Measurements from ENCODE around the gene EPS15. TPM values are rescaled to one million over a fixed set of nuclear protein-coding genes. Genes with fewer than 3 reads are reported as not detected.

EPS15 gene
- total and polyA plus RNA-seq, 2 of the 13 experiments (the other 11 are each of a cell fraction or from before 2014, with no cell fraction given) = 14.3 to 19.3 TPM

DNA sequence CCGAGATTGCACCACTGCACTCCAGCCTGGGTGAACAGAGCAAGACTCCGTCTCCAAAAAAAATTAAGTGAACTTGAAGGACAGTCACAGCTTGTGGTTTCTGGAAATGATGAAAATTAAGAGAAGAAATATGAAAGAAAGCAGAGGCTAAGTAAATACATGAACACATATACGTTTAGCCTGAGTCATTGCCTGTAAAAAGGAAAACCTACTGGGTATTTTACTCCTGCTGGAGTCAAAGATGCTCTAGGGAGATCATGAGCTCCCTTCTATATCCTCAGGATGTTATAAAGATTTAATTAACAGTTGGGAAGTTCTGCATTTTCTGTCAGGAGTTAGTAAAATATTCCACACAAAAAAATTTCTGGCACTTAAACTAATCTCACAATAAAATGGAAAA is 145.2 kb downstream of the EPS15 start:
- intact Hi-C loops (cut with micrococcal nuclease; ENCODE audit: unreplicated experiment) (no loop called here), in situ Hi-C loops (cut with HindIII; ENCODE audit: extremely low pct_ligation_motif_present, low pct_unique_long_range_greater_than_20kb) (no loop called here)
- TF ChIP-seq ZIK1 (CRISPR knock-in tag; IDR thresholded peaks at IDR 0.05; ENCODE audit: borderline replicate concordance, low read depth) (no peak), PAF1 (CRISPR knock-in tag; IDR thresholded peaks at IDR 0.05) (no peak), RXRA (CRISPR knock-in tag; IDR thresholded peaks at IDR 0.05) (no peak), ZBTB33 (CRISPR knock-in tag; IDR thresholded peaks at IDR 0.05) (no peak), RFXAP (CRISPR knock-in tag; IDR thresholded peaks at IDR 0.05; ENCODE audit: borderline replicate concordance) (no peak), PHB2 (IDR thresholded peaks at IDR 0.05; ENCODE audit: partially characterized antibody) (no peak), ZNF720 (CRISPR knock-in tag; IDR thresholded peaks at IDR 0.05) (no peak)
- Histone ChIP-seq H3K79me2 (ENCODE audit: insufficient read depth, low read length) (no peaks in the 10 kb centered on the region), H4K20me1 (ENCODE audit: insufficient read depth, low read length) (no peaks in the 10 kb centered on the region), H3K9ac (ENCODE audit: insufficient read depth, low read depth, low read length) (no peak overlapping the region), H3K4me1 (ENCODE audit: insufficient read depth, low read length) (no peaks in the 10 kb centered on the region), H3K27ac (ENCODE audit: extremely low read length, insufficient read depth, low read length) (no peak overlapping the region), H3K9me3 (ENCODE audit: low read length) (no peaks in the 10 kb centered on the region), H2AFZ (ENCODE audit: low read length) (no peak overlapping the region), H3K36me3 (replicated peaks in 1 of 2; ENCODE audit: control insufficient read depth in 1 of 2, insufficient read depth in 2 of 2, low read length in 2 of 2) (peaks cover 3 to 12% of the 10 kb centered on the region in 2 experiments; a peak in 2 of 5 replicates), H3K4me3 (replicated peaks in 1 of 3; ENCODE audit: insufficient read depth in 1 of 3, low read depth in 2 of 3, low read length in 3 of 3) (no peak overlapping the region), H3K4me2 (ENCODE audit: low read depth, low read length) (no peak overlapping the region), H3K27me3 (ENCODE audit: control insufficient read depth in 1 of 2, insufficient read depth in 2 of 2, low read length in 2 of 2) (no peaks in the 10 kb centered on the region)
- DNase-seq (ENCODE audit: low spot score) (no peak), FAIRE-seq (no peak), ATAC-seq (no peak)
- CTCF ChIA-PET (ENCODE audit: low intra/inter-chr PET ratio, low total read pairs) = no interaction called here
- 97% methylated on average over 3 of the region's 3 CpGs for WGBS (ENCODE audit: low lambda C conversion rate)
- POLR2A ChIA-PET = no interaction called here
- BruUV-seq (replicated peaks) = no TSS peak

- POLR2A ChIA-PET = no interaction called here
- no peak overlapping the region for H2AFZ ChIP-seq (ENCODE audit: low read length)
- CTCF ChIA-PET (ENCODE audit: low intra/inter-chr PET ratio, low total read pairs) = no interaction called here
- in situ Hi-C loops (cut with HindIII; ENCODE audit: extremely low pct_ligation_motif_present, low pct_unique_long_range_greater_than_20kb) = no loop called here
- no peak overlapping the region for H3K4me3 ChIP-seq (replicated peaks in 1 of 3; ENCODE audit: insufficient read depth in 1 of 3, low read depth in 2 of 3, low read length in 3 of 3)
- intact Hi-C loops (cut with micrococcal nuclease; ENCODE audit: unreplicated experiment) = no loop called here
- H4K20me1 ChIP-seq (ENCODE audit: insufficient read depth, low read length) = no peaks in the 10 kb centered on the region
- H3K4me1 ChIP-seq (ENCODE audit: insufficient read depth, low read length) = no peaks in the 10 kb centered on the region
- BruUV-seq (replicated peaks) = no TSS peak
- DNase-seq (ENCODE audit: low spot score) (no peak), ATAC-seq (no peak), FAIRE-seq (no peak)
- peaks cover 2 to 12% of the 10 kb centered on the region in 2 experiments; a peak in 2 of 5 replicates for H3K36me3 ChIP-seq (replicated peaks in 1 of 2; ENCODE audit: control insufficient read depth in 1 of 2, insufficient read depth in 2 of 2, low read length in 2 of 2)
- H3K9ac ChIP-seq (ENCODE audit: insufficient read depth, low read depth, low read length) = no peak overlapping the region
- TF ChIP-seq ZNF790 (CRISPR knock-in tag; IDR thresholded peaks at IDR 0.05; ENCODE audit: borderline replicate concordance) (no peak), ZNF317 (CRISPR knock-in tag; IDR thresholded peaks at IDR 0.05) (no peak)
- TF ChIP-seq, protein P1, sequence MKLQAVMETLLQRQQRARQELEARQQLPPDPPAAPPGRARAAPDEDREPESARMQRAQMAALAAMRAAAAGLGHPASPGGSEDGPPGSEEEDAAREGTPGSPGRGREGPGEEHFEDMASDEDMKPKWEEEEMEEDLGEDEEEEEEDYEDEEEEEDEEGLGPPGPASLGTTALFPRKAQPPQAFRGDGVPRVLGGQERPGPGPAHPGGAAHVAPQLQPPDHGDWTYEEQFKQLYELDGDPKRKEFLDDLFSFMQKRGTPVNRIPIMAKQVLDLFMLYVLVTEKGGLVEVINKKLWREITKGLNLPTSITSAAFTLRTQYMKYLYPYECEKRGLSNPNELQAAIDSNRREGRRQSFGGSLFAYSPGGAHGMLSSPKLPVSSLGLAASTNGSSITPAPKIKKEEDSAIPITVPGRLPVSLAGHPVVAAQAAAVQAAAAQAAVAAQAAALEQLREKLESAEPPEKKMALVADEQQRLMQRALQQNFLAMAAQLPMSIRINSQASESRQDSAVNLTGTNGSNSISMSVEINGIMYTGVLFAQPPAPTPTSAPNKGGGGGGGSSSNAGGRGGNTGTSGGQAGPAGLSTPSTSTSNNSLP (IDR thresholded peaks at IDR 0.05; ENCODE audit: low read depth, low read length) = no peak
- no peak overlapping the region for H3K4me2 ChIP-seq (ENCODE audit: low read depth, low read length)
- no peaks in the 10 kb centered on the region for H3K79me2 ChIP-seq (ENCODE audit: insufficient read depth, low read length)
- no peaks in the 10 kb centered on the region for H3K27me3 ChIP-seq (ENCODE audit: control insufficient read depth in 1 of 2, insufficient read depth in 2 of 2, low read length in 2 of 2)
- no peak overlapping the region for H3K27ac ChIP-seq (ENCODE audit: extremely low read length, insufficient read depth, low read length)
- no peaks in the 10 kb centered on the region for H3K9me3 ChIP-seq (ENCODE audit: low read length)
These were observed 146.5 kb downstream of the EPS15 start for GRCh38 chr1:51372561-51372960.
